ENCODE data around the gene ANKRD1.

ANKRD1 gene

DNA sequence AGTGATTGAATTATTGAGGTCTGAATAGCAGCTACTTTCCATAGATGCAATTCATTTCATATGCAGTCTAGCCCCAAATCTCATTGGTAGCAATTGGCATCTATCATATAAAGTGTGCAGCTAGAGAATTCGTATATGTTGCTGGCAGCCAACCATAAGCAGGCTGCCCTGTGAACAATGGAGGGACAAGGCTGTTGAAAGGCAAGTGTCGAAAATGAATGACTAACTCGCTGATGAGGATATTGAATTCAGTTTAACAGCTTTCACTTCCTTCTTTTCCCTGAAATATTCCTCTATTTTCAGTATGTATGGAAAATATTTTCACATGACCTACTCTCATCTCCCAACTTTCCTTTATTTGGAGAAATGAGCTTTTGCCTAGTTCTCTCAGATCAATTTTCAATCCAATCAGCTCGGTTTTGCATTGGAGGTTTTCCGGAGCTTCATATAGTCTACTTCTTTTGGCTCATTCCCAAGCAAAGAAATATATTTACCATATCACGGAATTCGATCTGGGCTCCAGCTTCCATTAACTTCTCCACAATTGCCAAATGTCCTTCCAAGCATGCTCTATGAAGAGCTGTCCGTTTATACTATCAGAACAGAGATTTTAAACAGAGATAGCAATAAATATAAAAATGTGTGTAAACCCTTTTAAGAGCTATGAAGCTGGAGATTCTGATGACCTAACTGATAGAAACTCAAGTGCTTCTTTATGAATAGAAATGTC, 3.5 kb downstream of the ANKRD1 start:
- no peak overlapping the region for H3K56ac ChIP-seq (ENCODE audit: low read length)
- no peak for DNase-seq
- H3K4me3 ChIP-seq (ENCODE audit: low read length): no peak overlapping the region
- no peak overlapping the region for H3K9ac ChIP-seq (ENCODE audit: low read length)
- no peak overlapping the region for H3K27ac ChIP-seq (ENCODE audit: low read depth, low read length)
- H3K4me2 ChIP-seq (ENCODE audit: low read length): no peak overlapping the region
- no peak overlapping the region for H2BK120ac ChIP-seq (ENCODE audit: low read depth, low read length)
- no peak overlapping the region for H3K23ac ChIP-seq (ENCODE audit: low read length)
- H3K18ac ChIP-seq (ENCODE audit: low read length): no peak overlapping the region
- H3K4ac ChIP-seq (ENCODE audit: low read depth, low read length): no peak overlapping the region
- peaks cover 10% of the 10 kb centered on the region for H3K4me1 ChIP-seq (ENCODE audit: control insufficient read depth, low read depth, low read length)
- H3K36me3 ChIP-seq (ENCODE audit: control insufficient read depth, insufficient read depth, low read length): no peaks in the 10 kb centered on the region
- no peak overlapping the region for H2BK5ac ChIP-seq (ENCODE audit: low read length)
- peaks cover 1% of the 10 kb centered on the region for H3K27me3 ChIP-seq (ENCODE audit: insufficient read depth, low read length, poor library complexity)
- H4K8ac ChIP-seq (ENCODE audit: low read depth, low read length): no peak overlapping the region
- H2AK5ac ChIP-seq (ENCODE audit: low read length): no peak overlapping the region
- H4K5ac ChIP-seq (ENCODE audit: low read length): no peak overlapping the region
- no peak overlapping the region for H2BK15ac ChIP-seq (replicated peaks; ENCODE audit: low read depth)
- peaks cover 2% of the 10 kb centered on the region for H3K79me2 ChIP-seq (ENCODE audit: control insufficient read depth, insufficient read depth, low read length)
- WGBS (ENCODE audit: extremely low coverage, insufficient coverage, low lambda C conversion rate): no CpG with 5 or more reads among the region's 8 CpGs
- H3K79me1 ChIP-seq (ENCODE audit: low read length): no peaks in the 10 kb centered on the region

DNA sequence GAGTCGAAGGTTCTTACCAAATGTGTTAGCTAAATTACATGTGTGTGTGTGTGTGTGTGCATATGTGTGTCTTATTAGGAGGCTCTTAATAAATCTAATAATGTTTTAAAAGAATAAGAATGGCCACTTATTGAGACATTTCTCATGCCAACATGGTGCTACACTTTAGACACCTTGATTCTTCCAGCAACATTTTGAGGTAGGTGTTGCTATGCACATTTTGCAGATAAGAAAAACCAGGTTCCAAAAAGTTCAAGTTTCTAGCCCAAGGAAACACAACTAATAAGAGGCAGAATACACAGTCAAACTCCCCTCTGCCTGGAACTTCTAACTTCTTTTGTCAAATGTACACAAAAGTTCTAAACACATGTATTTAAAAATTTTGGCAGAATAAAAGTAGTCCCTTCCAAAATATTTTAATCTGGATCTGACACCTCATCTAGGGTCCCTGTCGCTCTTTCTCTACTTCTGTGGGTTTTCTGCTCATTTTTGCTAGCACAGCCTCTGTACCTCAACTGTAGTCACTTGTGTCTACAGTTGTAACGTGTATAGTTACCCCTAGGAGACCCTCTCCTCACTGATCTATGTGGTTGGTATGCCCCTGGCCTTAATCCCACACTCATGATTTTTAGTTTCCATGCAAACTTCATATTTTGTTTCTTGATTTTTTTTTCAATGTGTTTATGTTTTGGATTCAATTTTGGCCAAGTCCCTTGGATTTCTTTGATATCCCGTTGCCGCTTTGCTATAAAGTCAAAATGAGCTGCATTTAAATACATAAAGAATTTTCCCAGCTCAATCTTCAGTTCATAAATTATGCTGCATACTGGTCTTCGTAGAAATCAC, 4.3 kb downstream of the ANKRD1 start:
- H3K4me3 ChIP-seq (ENCODE audit: low read length): no peak overlapping the region
- no peak overlapping the region for H4K5ac ChIP-seq (ENCODE audit: low read length)
- no peaks in the 10 kb centered on the region for H3K36me3 ChIP-seq (ENCODE audit: control insufficient read depth, insufficient read depth, low read length)
- no peak overlapping the region for H2BK120ac ChIP-seq (ENCODE audit: low read depth, low read length)
- no peak overlapping the region for H3K18ac ChIP-seq (ENCODE audit: low read length)
- peaks cover 8% of the 10 kb centered on the region for H3K4me1 ChIP-seq (ENCODE audit: control insufficient read depth, low read depth, low read length)
- no peak overlapping the region for H3K9ac ChIP-seq (ENCODE audit: low read length)
- peaks cover 2% of the 10 kb centered on the region for H3K79me2 ChIP-seq (ENCODE audit: control insufficient read depth, insufficient read depth, low read length)
- H3K56ac ChIP-seq (ENCODE audit: low read length): no peak overlapping the region
- no peak overlapping the region for H3K4ac ChIP-seq (ENCODE audit: low read depth, low read length)
- H2BK5ac ChIP-seq (ENCODE audit: low read length): no peak overlapping the region
- H3K79me1 ChIP-seq (ENCODE audit: low read length): no peaks in the 10 kb centered on the region
- H3K27ac ChIP-seq (ENCODE audit: low read depth, low read length): no peak overlapping the region
- no peak overlapping the region for H2AK5ac ChIP-seq (ENCODE audit: low read length)
- no CpG with 5 or more reads among the region's 6 CpGs for WGBS (ENCODE audit: extremely low coverage, insufficient coverage, low lambda C conversion rate)
- no peak overlapping the region for H4K8ac ChIP-seq (ENCODE audit: low read depth, low read length)
- H3K4me2 ChIP-seq (ENCODE audit: low read length): no peak overlapping the region
- H2BK15ac ChIP-seq (replicated peaks; ENCODE audit: low read depth): no peak overlapping the region
- no peak overlapping the region for H3K23ac ChIP-seq (ENCODE audit: low read length)
- DNase-seq: no peak
- peaks cover 1% of the 10 kb centered on the region for H3K27me3 ChIP-seq (ENCODE audit: insufficient read depth, low read length, poor library complexity)

DNA sequence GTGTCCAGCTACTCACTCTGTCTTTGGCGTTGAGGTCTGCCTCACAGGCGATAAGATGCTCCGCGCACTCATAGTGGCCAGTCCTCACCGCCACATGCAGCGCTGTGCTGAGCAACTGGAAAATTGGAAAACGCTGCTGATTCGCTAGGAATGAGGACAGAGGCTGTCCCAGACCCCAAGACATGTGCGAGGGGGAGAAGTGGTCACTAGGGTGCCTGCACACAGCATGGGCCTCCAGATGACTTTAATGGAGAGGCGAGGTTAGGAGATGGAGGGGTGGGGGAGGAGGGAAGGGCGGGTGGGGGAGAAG, 5.2 kb downstream of the ANKRD1 start:
- H2BK120ac ChIP-seq (ENCODE audit: low read depth, low read length): no peak overlapping the region
- no peak overlapping the region for H4K8ac ChIP-seq (ENCODE audit: low read depth, low read length)
- no peak overlapping the region for H3K56ac ChIP-seq (ENCODE audit: low read length)
- no peak overlapping the region for H2BK15ac ChIP-seq (replicated peaks; ENCODE audit: low read depth)
- no peak overlapping the region for H3K23ac ChIP-seq (ENCODE audit: low read length)
- no peak overlapping the region for H2BK5ac ChIP-seq (ENCODE audit: low read length)
- H3K4me3 ChIP-seq (ENCODE audit: low read length): no peak overlapping the region
- no peaks in the 10 kb centered on the region for H3K79me1 ChIP-seq (ENCODE audit: low read length)
- no peak overlapping the region for H3K27ac ChIP-seq (ENCODE audit: low read depth, low read length)
- H3K27me3 ChIP-seq (ENCODE audit: insufficient read depth, low read length, poor library complexity): peaks cover 1% of the 10 kb centered on the region
- H3K79me2 ChIP-seq (ENCODE audit: control insufficient read depth, insufficient read depth, low read length): peaks cover 2% of the 10 kb centered on the region
- H3K36me3 ChIP-seq (ENCODE audit: control insufficient read depth, insufficient read depth, low read length): no peaks in the 10 kb centered on the region
- H2AK5ac ChIP-seq (ENCODE audit: low read length): no peak overlapping the region
- DNase-seq: no peak
- H3K4me2 ChIP-seq (ENCODE audit: low read length): no peak overlapping the region
- H3K4me1 ChIP-seq (ENCODE audit: control insufficient read depth, low read depth, low read length): peaks cover 8% of the 10 kb centered on the region
- WGBS (ENCODE audit: extremely low coverage, insufficient coverage, low lambda C conversion rate): no CpG with 5 or more reads among the region's 11 CpGs
- no peak overlapping the region for H4K5ac ChIP-seq (ENCODE audit: low read length)
- no peak overlapping the region for H3K18ac ChIP-seq (ENCODE audit: low read length)
- no peak overlapping the region for H3K9ac ChIP-seq (ENCODE audit: low read length)
- H3K4ac ChIP-seq (ENCODE audit: low read depth, low read length): no peak overlapping the region

DNA sequence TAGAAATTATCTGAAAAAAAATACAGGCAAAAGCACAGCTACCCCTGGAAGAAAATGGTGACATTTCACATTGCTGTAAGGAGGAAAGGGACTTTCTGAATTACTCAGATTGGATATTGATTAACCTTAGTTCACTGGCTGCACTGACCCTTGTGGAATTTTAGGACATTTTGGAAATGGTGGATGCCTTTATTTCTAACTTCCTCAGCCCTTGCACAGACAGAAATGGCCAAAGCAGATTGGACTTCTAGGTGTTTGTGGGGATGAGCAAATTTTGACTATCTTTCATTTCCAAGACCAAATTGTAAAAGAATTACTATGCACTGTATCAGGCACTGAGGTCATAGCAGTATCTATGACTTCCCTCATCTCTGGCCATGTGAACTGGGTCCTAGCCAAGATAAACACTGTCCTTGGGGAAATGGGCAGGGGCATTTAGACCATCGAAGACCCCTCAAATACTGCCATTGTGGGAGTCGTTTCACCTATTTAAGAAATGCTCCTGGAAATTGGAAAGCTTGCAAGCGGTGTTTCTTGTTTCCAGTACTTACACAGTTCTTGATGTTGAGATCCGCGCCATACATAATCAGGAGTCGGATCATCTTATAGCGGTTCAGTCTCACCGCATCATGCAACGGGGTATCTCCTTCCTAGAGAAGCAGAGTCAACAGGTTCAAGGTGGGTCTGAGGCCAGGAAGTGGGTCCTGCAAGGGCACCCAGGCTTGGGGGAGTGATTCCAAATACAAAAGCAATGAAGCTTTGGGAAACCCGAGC, 5.7 kb downstream of the ANKRD1 start:
- no peaks in the 10 kb centered on the region for H3K79me1 ChIP-seq (ENCODE audit: low read length)
- no peak overlapping the region for H3K27ac ChIP-seq (ENCODE audit: low read depth, low read length)
- H3K23ac ChIP-seq (ENCODE audit: low read length): no peak overlapping the region
- no peak overlapping the region for H3K9ac ChIP-seq (ENCODE audit: low read length)
- peaks cover 6% of the 10 kb centered on the region for H3K4me1 ChIP-seq (ENCODE audit: control insufficient read depth, low read depth, low read length)
- H3K4ac ChIP-seq (ENCODE audit: low read depth, low read length): no peak overlapping the region
- no peak overlapping the region for H4K5ac ChIP-seq (ENCODE audit: low read length)
- H3K56ac ChIP-seq (ENCODE audit: low read length): no peak overlapping the region
- no peak overlapping the region for H2AK5ac ChIP-seq (ENCODE audit: low read length)
- no peak overlapping the region for H3K4me3 ChIP-seq (ENCODE audit: low read length)
- no peak overlapping the region for H3K4me2 ChIP-seq (ENCODE audit: low read length)
- no peak overlapping the region for H2BK120ac ChIP-seq (ENCODE audit: low read depth, low read length)
- no peak overlapping the region for H2BK5ac ChIP-seq (ENCODE audit: low read length)
- H4K8ac ChIP-seq (ENCODE audit: low read depth, low read length): no peak overlapping the region
- no peak overlapping the region for H3K18ac ChIP-seq (ENCODE audit: low read length)
- no peak for DNase-seq
- peaks cover 1% of the 10 kb centered on the region for H3K27me3 ChIP-seq (ENCODE audit: insufficient read depth, low read length, poor library complexity)
- no peaks in the 10 kb centered on the region for H3K36me3 ChIP-seq (ENCODE audit: control insufficient read depth, insufficient read depth, low read length)
- H2BK15ac ChIP-seq (replicated peaks; ENCODE audit: low read depth): no peak overlapping the region
- WGBS (ENCODE audit: extremely low coverage, insufficient coverage, low lambda C conversion rate): no CpG with 5 or more reads among the region's 10 CpGs
- peaks cover under 1% of the 10 kb centered on the region for H3K79me2 ChIP-seq (ENCODE audit: control insufficient read depth, insufficient read depth, low read length)

DNA sequence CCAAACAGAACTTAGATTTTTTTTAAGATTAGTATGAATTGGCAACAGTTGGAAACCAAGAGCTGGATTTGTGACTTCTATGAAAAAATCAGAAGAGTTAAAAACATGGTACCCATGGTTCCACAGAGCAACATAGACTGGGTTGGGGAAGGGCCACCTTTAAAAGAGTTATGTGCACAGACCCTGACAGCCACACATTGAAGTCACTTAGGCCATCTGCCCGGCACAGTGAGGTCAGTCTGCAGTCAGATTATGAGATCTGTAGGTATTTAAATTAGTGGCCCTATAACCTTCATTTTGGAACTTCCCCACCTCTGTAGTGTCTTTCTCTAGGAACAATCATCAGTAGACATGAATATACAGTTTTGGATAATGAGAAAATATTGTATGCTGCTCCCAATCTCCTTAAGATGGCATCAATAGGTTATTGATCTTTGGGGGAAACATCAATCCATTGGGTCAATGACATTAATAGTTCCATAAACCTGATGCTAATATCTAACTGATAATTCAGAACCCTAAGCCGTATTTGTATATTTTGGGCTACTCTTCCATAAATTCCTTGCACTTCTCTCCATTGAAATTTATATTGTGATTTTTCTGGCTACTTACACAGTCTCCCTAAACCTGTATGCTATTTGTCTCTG, 7.0 kb downstream of the ANKRD1 start:
- Histone ChIP-seq H3K36me3 (ENCODE audit: control insufficient read depth, insufficient read depth, low read length) (no peaks in the 10 kb centered on the region), H3K4me2 (ENCODE audit: low read length) (no peak overlapping the region), H3K23ac (ENCODE audit: low read length) (no peak overlapping the region), H2BK120ac (ENCODE audit: low read depth, low read length) (no peak overlapping the region), H3K9ac (ENCODE audit: low read length) (no peak overlapping the region), H3K79me1 (ENCODE audit: low read length) (no peaks in the 10 kb centered on the region), H3K27me3 (ENCODE audit: insufficient read depth, low read length, poor library complexity) (peaks cover 1% of the 10 kb centered on the region), H4K8ac (ENCODE audit: low read depth, low read length) (no peak overlapping the region), H3K4me1 (ENCODE audit: control insufficient read depth, low read depth, low read length) (peaks cover 4% of the 10 kb centered on the region), H4K5ac (ENCODE audit: low read length) (no peak overlapping the region), H2BK5ac (ENCODE audit: low read length) (no peak overlapping the region), H3K18ac (ENCODE audit: low read length) (no peak overlapping the region), H3K4me3 (ENCODE audit: low read length) (no peak overlapping the region), H3K27ac (ENCODE audit: low read depth, low read length) (no peak overlapping the region), H2BK15ac (replicated peaks; ENCODE audit: low read depth) (no peak overlapping the region), H3K56ac (ENCODE audit: low read length) (no peak overlapping the region), H3K79me2 (ENCODE audit: control insufficient read depth, insufficient read depth, low read length) (no peaks in the 10 kb centered on the region), H3K4ac (ENCODE audit: low read depth, low read length) (no peak overlapping the region), H2AK5ac (ENCODE audit: low read length) (no peak overlapping the region)
- no peak for DNase-seq
- WGBS (ENCODE audit: extremely low coverage, insufficient coverage, low lambda C conversion rate): no CpG with 5 or more reads among the region's 2 CpGs
